Ishikawa (cell line): ENCODE measurements around the gene PEX6.

Source experiments
- CEBPB ChIP-seq: IDR thresholded peaks from 2 replicates; pipeline ENCODE4 v1.6.1; 2012
- CREB1 ChIP-seq: IDR thresholded peaks from 2 replicates; pipeline ENCODE4 v1.6.1; 2012; ENCODE audit warnings: low read depth
- EGR1 ChIP-seq: IDR thresholded peaks from 2 replicates; pipeline ENCODE4 v1.6.1; 2012
- EP300 ChIP-seq: IDR thresholded peaks from 2 replicates; pipeline ENCODE4 v1.6.1; 2012; ENCODE audit warnings: borderline replicate concordance
- FOXM1 ChIP-seq: IDR thresholded peaks from 2 replicates; pipeline ENCODE4 v1.6.1; 2012; ENCODE audit warnings: low read depth, borderline replicate concordance
- NFIC ChIP-seq: IDR thresholded peaks from 2 replicates; pipeline ENCODE4 v1.6.1; 2012
- RAD21 ChIP-seq: IDR thresholded peaks from 2 replicates; pipeline ENCODE4 v1.6.1; 2012; ENCODE audit warnings: low read depth
- TAF1 ChIP-seq: IDR thresholded peaks from 2 replicates; pipeline ENCODE4 v1.6.1; 2012; ENCODE audit warnings: low read depth, mild to moderate bottlenecking
- TCF12 ChIP-seq: IDR thresholded peaks from 2 replicates; pipeline ENCODE4 v1.6.1; 2012; ENCODE audit warnings: low read depth
- TEAD4 ChIP-seq: IDR thresholded peaks from 2 replicates; pipeline ENCODE4 v1.6.1; 2012
- YY1 ChIP-seq: IDR thresholded peaks from 2 replicates; pipeline ENCODE4 v1.6.1; 2012; ENCODE audit warnings: low read depth
- ZBTB7A ChIP-seq: IDR thresholded peaks from 2 replicates; pipeline ENCODE4 v1.6.1; 2012; ENCODE audit warnings: low read depth
- TF ChIP-seq, protein P1 (sequence below): IDR thresholded peaks from 2 replicates; pipeline ENCODE4 v1.6.1; 2012; ENCODE audit warnings: low read depth, mild to moderate bottlenecking
- TF ChIP-seq, protein P2 (sequence below): IDR thresholded peaks from 2 replicates; pipeline ENCODE4 v1.6.1; 2012
- TF ChIP-seq, protein P3 (sequence below): IDR thresholded peaks from 2 replicates; pipeline ENCODE4 v1.6.1; 2012

Gene PEX6

DNA sequence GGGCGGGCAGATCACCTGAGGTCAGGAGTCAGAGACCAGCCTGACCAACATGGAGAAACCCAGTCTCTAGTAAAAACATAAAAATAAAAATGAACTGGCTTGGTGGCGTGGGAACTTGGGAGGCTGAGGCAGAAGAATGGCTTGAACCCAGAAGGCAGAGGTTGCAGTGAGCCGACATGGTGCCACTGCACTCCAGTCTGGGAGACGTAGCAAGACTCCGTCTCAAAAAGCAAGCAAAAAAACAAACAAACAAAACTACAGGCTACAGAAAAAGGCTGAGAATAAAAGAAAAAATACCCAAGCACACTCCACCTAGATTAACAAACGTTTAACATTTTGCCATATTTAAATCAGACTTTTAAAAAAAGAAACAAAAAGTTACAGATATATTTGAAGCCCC is 57.2 kb downstream of the PEX6 start:
- TF ChIP-seq YY1 (no peak), CREB1 (no peak), TAF1 (no peak), ZBTB7A (no peak), RAD21 (no peak), TCF12 (no peak), TEAD4 (no peak), FOXM1 (no peak), CEBPB (no peak), NFIC (no peak), EGR1 (no peak), EP300 (no peak)
- TF ChIP-seq, protein P1, sequence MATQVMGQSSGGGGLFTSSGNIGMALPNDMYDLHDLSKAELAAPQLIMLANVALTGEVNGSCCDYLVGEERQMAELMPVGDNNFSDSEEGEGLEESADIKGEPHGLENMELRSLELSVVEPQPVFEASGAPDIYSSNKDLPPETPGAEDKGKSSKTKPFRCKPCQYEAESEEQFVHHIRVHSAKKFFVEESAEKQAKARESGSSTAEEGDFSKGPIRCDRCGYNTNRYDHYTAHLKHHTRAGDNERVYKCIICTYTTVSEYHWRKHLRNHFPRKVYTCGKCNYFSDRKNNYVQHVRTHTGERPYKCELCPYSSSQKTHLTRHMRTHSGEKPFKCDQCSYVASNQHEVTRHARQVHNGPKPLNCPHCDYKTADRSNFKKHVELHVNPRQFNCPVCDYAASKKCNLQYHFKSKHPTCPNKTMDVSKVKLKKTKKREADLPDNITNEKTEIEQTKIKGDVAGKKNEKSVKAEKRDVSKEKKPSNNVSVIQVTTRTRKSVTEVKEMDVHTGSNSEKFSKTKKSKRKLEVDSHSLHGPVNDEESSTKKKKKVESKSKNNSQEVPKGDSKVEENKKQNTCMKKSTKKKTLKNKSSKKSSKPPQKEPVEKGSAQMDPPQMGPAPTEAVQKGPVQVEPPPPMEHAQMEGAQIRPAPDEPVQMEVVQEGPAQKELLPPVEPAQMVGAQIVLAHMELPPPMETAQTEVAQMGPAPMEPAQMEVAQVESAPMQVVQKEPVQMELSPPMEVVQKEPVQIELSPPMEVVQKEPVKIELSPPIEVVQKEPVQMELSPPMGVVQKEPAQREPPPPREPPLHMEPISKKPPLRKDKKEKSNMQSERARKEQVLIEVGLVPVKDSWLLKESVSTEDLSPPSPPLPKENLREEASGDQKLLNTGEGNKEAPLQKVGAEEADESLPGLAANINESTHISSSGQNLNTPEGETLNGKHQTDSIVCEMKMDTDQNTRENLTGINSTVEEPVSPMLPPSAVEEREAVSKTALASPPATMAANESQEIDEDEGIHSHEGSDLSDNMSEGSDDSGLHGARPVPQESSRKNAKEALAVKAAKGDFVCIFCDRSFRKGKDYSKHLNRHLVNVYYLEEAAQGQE, result no peak
- TF ChIP-seq, protein P2, sequence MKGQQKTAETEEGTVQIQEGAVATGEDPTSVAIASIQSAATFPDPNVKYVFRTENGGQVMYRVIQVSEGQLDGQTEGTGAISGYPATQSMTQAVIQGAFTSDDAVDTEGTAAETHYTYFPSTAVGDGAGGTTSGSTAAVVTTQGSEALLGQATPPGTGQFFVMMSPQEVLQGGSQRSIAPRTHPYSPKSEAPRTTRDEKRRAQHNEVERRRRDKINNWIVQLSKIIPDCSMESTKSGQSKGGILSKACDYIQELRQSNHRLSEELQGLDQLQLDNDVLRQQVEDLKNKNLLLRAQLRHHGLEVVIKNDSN, result no peak
- TF ChIP-seq, protein P3, sequence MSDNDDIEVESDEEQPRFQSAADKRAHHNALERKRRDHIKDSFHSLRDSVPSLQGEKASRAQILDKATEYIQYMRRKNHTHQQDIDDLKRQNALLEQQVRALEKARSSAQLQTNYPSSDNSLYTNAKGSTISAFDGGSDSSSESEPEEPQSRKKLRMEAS, result no peak

DNA sequence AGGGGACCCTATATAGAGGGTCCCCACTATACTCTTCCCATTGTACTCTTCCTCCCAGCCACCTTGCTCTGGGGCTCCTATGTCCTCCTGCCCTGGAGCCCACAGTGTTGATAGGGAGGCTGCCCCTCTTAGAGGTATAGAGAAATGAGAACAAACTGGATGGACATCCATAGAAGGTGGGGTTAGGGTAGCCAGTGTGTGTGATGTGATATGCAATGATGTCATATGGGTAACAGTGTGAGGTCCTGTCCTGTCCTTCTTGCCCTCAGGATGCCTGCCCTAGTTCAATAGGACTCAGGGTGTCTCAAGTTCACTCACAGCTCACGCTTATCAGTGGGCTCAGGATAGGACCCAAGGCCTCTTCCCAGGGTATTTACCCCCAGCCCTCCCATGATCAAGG is 62.7 kb downstream of the PEX6 start:
- TF ChIP-seq TEAD4, result no peak
- TF ChIP-seq ZBTB7A, result no peak
- TF ChIP-seq TAF1, result no peak
- no peak for TF ChIP-seq EGR1

DNA sequence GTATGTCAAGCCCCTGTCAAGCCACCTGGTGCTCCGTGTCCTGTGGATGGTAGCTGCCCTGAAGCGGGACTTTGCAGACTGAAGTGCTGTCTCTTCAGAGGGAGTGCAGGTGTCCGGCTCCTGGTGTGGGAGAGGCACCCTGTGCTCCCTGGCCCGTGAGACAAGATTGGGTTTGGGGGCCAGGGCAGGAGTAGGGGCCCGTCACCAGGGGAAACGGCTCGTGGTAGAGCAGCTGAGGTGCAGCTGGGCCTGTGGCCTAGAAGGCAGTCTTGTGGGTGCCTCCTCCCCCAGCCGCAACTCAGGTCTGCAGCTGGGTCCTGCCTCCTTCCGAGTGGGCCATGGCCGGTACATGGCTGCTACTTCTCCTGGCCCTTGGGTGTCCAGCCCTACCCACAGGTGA is 63.2 kb downstream of the PEX6 start, which contains the start of gene PTCRA:
TSS of gene PTCRA (plus strand) at position 322 of the 400 bp plus-strand sequence. CDS start at position 339, 17 bp downstream.
- TF ChIP-seq TEAD4 (no peak), RAD21 (no peak), YY1 (no peak), EGR1 (no peak), NFIC (no peak), CEBPB (no peak), TAF1 (no peak), EP300 (no peak), CREB1 (no peak), FOXM1 (no peak), ZBTB7A (no peak), TCF12 (no peak)
- TF ChIP-seq, protein P1, result no peak
- TF ChIP-seq, protein P3, result no peak
- TF ChIP-seq, protein P2, result no peak

DNA sequence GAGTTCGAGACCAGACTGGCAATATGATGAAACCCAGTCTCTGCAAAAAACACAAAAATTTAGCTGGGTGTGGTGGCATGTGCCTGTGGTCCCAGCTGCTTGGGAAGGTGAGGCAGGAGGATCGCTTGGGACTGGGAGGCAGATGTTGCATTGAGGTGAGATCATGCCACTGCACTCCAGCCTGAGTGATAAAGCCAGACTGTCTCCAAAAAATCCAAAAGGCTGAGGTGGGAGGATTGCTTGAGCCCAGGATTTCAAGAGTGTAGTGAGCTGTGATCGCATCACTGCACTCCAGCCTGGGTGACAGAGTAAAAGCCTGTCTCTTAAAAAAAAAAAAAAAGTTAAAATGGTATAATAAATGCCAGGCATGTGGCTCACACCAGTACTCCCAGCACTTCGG is 64.4 kb downstream of the PEX6 start:
- no peak for TF ChIP-seq YY1
- TF ChIP-seq TEAD4, result no peak
- no peak for TF ChIP-seq ZBTB7A
- TF ChIP-seq FOXM1, result no peak
- no peak for TF ChIP-seq TCF12
- TF ChIP-seq, protein P3, result no peak
- TF ChIP-seq EGR1, result no peak
- no peak for TF ChIP-seq TAF1
- TF ChIP-seq CEBPB, result no peak
- no peak for TF ChIP-seq EP300
- TF ChIP-seq RAD21, result no peak
- no peak for TF ChIP-seq NFIC
- TF ChIP-seq, protein P2, result no peak
- no peak for TF ChIP-seq CREB1
- TF ChIP-seq, protein P1, result no peak
